Activated CD4-positive, alpha-beta T cell treated with anti-CD3 and anti-CD28 coated beads, Interleukin-2, Interleukin-4, amounts not matched to agents 100 ng/mL and 50 ng/mL, durations not matched to agents 16 hours and 8 hours (primary cell): ENCODE results near the gene EIF4G3.
A peak's percentile ranks its signal among the peaks of the same experiment; 100 is the strongest.
"Not testable (repeated sequence)": the region's sequence is repeated elsewhere in the genome, so short reads cannot be mapped to it uniquely, and the experiment has no call there.

Experiments
- DNase-seq: peaks from one replicate; pipeline ENCODE4 v3.0.0-alpha.2; 2020; ENCODE audit warnings: low spot score

Gene EIF4G3

DNA sequence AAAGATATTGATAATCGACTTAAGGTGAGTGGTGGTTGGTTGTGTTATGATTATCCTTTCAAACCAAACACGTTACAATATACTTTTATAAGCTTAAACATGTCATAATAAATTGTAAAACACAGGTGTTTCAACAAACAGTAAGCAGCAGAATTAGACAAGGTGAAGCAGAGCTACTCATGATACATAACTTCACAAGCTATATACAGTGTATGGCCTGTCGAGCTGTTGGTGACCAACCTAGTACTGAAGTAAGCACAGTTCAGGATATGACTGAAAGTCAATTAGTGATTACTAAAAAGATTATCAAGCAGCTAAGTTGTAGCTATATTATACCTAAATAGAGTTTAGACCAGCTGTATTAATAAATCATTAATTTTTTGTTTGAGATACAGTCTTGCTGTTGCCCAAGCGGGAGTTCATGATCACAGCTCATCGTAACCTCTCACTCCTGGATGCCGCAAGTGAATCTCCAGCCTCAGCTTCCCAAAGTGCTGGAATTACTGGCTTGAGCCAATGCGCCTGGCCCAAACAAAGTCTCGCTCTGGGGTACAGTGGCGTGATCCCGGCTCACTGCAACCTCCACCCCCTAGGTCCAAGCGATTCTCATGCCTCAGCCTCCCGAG lies 148.1 kb downstream of the EIF4G3 start:
- no peak for DNase-seq

DNA sequence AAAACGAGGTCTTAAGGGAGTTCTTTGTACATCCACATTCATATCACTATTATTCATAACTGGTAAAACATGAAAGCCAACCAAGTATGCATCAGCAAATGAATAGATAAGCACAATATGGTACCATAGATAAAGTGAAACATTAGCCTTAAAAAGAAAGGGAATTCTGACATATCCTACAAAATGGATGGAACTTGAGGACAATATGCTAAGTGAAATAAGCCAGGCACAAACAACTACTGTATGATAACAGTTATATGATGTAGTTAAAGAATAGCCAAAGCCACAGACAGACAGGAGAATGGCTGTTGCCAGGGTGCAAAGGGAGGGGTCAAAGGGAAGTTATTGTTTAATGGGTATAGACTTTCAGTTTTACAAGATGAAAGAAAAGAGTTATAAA lies 148.9 kb downstream of the EIF4G3 start:
- DNase-seq = no peak

DNA sequence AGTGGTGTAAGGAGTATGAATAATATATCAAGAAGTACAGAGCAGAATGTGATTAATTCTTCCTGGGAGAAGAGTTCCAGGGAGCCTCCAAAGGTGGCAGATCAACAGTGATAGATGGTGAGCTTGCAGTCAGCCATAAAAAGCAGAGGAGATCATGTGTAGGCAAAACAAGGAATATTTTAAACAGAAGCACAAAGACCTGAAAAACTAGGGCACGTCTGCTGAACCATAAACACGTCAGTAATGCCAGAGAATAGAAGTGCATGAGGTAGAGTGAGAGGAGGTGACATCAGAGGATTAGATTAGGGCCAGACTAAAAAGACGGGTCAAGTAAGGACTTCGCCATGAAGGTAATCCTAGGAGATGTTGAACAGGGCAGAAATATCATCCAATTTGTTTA lies 151.8 kb downstream of the EIF4G3 start:
- DNase-seq = no peak

DNA sequence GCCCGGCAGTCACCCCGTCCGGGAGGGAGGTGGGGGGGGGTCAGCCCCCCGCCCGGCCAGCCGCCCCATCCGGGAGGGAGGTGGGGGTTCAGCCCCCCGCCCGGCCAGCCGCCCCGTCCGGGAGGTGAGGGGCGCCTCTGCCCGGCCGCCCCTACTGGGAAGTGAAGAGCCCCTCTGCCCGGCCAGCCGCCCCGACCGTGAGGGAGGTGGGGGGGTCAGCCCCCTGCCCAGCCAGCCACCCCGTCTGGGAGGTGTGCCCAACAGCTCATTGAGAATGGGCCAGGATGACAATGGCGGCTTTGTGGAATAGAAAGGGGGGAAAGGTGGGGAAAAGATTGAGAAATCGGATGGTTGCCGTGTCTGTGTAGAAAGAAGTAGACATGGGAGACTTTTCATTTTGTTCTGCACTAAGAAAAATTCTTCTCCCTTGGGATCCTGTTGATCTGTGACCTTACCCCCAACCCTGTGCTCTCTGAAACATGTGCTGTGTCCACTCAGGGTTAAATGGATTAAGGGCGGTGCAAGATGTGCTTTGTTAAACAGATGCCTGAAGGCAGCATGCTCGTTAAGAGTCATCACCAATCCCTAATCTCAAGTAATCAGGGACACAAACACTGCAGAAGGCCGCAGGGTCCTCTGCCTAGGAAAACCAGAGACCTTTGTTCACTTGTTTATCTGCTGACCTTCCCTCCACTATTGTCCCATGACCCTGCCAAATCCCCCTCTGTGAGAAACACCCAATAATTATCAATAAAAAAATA lies 152.4 kb downstream of the EIF4G3 start:
- DNase-seq = not testable (repeated sequence)

DNA sequence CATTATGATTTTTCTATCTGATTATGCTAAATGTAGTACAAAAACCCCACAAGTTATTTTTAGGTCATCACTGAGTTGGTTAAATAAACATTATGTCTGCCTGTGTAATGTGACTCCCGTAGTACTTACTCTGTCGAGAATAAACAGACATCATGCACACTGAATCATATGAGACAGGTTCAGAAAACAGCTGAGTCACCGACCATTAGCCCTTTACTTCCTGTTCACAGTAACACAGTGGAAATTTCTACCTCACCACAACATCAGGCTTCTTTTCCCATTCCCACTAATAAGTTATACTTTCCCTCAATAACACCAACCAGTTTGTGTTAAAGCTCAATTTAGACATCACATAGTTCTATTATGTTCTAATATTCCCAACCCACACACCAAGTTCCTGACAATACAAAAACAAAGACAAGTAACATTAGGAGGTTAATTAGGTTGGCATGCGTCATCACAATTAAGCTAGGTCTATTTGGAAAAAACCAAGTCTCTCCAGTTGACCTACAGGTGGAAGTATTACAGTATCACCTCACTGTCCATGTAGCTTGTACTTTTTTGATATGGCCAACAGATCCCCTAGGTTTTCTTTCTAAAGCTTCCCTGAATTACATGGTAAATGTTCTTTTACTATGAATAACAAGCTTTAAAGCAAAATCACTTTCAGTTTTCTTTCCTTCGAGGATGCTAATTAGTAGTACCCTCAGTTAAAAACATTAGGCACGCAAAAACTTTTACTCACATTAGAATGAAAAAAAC lies 154.2 kb downstream of the EIF4G3 start:
- peak; percentile 78 for DNase-seq

DNA sequence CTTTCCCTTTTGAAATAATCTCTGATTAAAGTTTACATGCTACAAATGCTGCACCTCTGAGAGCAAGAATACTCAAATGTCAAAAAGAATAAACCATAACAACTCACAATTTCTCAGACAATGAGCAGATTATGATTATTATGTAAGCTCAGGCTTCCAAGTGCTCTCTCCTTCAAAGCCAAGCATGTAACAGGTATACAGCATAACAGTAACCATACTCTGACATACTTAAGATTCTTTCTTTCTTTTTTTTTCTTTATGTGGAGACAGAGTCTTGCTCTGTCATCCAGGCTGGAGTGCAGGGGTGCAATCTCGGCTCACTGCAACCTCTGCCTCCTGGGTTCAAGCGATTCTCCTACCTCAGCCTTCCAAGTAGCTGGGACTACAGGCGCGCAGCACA lies 155.4 kb downstream of the EIF4G3 start:
- DNase-seq = no peak

DNA sequence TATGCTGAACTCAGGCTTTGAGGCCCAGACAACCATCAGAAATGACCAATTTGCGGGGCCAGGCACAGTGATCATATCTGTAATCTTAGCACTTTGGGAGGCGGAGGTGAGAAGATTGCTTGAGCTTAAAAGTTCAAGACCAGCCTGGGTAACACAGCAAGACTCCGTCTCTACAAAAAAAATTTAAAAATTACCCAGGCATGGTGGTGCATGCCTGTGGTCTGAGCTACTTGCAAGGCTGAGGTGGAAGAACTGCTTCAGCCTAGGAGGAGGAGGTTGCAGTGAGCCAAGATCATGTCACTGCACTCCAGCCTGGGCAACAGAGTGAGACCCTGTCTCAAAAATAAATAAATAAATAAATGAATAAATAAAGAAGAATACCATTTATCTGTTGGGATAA lies 156.5 kb downstream of the EIF4G3 start:
- DNase-seq = no peak

DNA sequence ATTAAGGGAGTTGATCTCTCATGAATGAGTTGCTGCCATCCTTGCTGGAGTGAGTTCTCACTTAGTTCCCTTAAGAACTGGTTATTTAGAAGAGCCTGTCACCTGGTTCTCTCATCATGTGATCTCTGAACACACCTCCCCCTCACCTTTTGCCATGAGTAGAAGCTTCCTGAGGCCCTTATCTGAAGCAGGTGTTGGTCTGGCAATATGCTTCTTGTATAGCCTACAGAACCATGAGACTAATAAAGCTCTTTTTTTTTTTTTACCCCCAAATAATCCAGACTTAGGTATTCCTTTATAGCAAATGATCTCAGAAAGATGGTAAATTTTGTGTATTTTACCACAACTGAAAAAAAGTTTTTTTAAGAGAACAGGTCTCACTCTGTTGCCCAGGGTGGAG lies 158.0 kb downstream of the EIF4G3 start:
- no peak for DNase-seq

DNA sequence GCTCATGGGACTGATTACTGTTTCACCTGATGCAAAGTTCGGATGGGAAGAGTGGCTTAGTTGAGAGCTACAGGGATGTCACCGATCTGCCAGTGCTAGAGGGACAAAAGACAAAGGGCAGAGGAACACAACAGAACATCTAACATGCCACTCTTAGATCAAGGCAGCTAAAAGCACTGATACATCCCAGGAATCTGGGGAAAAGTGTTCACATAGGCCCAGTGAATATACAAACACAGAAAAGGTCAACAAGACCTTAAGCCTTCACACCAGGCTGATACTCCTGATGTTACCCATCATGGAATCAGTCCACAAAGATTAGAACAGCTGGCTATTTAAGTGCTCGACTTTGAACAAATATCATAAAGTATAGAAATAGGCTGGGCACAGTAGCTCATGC lies 163.2 kb downstream of the EIF4G3 start:
- DNase-seq = no peak

DNA sequence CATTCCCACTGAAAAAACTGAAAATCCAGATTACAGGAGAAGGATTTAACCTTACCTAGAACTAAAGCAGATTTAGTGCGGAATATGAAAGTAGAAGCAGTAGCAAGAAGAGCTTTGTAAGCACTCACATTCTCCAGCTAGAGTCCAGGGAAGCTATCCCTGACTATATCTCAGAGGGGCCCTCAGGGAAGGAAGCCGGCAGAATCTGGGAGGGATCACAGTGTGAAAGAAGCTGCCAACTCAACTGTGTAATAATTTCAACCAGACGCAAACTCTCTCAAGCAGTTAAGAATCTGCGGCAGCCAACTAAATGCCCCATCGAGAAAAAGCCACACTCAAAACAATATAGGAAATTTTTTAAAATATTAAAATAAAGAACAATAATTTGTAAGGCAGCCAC lies 163.8 kb downstream of the EIF4G3 start:
- no peak for DNase-seq

DNA sequence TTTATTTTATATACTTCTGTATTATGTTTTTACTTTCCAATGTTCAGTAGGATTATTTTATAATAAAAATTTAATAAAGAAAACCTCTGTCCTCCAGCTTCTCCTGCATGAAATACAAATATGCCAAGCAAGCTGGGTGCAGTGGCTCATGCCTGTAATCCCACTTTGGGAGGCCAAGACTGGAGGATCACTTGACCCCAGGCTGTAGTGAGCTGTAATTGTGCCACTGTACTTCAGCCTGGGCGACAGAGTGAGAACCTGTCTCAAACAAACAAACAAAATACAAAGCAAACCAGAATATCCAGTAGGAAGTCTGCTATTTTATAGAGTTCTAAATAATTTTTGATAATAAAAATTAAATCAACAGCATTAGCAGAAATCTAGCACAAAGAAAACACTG lies 168.8 kb downstream of the EIF4G3 start:
- DNase-seq = no peak

DNA sequence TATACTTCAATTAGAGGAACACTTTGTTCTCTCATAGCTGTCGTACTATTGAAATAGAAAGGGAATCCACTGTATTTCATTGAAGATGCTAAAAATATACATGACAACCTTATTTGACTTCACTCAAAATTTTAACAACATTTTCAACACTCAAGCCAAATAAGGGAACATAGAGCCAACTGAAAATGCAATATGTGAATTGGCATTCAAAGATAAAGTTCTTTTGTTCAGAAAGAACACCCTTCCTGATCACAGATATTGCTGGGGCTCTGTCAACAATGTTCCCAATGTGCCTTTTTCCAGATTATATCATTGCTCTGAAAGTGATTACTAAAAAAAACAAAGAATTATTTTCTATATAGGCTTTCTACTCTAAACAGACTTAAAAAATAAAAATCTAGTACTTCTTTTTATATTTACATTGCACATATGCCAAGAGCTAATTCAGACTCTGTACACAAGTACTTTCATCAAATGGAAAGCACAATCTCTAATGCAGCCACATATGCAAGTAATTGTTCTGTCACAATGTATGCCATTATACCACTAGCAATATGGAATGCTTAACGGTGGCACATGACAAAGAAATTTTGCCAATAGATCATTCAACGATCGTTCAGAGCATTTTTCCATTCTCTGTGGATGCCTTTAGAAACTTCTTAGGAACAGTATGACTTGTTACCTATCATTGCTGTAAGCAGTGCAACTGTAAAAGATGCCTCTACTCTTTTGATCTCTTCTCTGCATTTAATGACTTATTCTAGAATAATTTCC lies 171.0 kb downstream of the EIF4G3 start:
- DNase-seq = no peak

DNA sequence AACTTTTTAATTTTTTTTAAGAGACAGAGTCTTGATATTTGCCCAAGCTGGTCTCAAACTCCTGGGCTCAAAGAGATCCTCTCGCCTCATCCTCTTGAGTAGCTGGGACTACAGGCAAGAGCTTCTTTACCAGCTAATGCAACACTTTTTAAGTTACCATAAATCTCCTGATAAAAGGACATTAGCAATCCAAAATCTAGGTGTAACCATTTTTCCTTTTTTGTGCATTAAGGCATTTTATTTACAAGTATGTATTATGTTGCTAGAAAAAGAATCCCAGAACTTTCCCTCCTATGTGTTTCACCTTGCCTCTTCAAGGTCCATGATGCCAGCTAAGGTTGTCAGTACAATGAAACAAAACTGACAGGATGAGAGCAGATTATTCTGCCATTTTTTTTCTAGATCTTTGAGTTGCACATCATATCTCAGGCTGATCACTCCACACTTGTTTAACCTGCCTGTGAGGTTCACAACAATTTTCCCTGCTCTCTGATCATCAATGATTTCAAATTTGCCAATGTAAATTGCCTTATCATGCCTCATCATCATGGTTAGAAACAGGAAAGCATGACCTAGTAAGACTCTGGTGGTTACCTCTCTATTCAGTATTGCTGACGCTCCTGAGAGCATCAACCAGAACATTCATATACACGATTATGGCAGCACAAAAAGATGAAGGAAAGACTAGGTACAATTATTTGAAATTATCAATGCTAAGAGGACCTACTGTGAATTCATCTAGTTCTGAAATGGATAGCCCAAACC lies 173.2 kb downstream of the EIF4G3 start:
- no peak for DNase-seq

DNA sequence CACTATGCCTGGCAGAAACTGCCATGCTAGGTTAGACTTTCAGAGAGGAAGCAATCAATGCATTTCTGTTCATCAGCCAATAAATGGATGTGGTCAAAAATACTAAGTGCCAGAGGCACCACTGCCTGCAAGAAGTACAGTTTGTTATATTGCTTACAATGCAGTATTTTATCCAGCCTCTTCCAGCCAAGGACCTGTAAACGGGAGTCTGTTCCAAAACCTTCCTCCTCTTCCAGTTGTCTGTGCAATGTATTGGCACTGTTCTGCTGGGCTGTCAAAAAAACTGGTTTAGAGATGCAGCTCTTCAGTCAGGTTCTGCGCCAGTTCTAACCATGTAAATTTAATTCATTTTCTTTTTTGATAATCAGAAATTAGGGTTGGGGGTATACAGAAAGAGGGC lies 175.7 kb downstream of the EIF4G3 start:
- no peak for DNase-seq

DNA sequence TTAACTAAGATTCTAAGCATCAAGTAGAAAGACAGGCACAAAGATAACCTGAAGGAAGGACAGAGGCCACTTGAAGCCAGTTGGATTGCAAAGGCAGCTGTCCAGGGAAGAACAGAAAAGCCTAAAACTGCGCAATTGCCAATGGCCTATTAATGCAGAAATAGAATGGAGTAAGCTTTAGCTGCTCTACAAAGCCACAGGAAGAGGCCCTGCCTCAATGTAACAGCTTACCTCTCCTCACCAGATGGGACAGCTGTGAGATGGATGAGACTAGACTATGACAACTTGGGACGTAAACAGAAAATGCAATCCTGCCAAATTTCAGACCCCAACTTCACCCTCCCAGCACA lies 176.5 kb downstream of the EIF4G3 start:
- DNase-seq = no peak

DNA sequence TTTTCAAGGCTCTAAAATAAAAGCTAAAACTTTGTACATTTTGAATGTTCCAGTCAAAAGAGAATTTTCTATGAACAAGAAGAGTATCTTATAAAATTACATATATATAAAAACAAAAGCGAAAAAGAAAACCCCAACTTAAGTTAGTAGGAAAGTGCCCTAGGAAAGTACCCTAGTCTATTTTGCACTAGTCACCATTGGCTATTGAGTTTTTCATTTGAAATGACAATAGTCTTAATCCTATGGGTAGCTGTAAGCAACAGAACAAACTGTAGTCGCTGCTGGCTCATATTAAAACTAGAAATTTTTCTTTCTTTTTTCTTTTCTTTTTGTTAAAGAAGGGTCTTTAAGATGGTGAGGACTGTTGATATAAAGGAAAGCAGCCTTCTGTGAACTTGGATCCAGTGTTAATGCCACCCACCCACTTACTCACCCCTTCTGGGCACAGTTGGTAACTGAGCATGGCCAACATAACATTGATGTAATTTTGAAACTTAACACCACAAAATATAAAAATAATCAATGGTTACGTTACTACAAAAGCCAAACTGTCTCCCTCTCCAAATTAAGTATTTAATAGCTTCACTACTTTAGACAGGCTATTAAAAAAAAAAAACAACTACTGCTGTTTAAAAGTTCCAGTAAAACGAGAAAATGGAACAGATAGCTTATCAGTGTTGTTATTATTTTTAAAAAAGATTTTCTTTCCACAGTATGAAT lies 177.0 kb downstream of the EIF4G3 start:
- DNase-seq = no peak

DNA sequence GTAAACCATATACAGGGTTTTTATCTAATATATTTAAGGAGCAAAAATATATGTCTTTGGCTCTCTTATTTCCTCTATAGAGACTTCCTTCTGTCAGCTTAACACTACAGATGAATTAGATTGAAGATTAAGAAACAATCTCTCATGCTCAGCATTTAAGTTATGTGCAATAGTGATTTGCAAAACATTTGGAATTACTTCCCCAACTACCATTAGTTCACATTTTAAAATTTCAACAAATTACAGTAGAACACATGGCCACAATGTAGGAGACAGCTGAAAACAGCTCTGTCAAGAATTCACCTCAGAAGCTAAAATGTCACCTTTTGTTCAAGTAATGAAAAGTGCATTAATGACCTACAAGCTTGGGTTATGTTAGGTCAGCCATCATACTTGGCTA lies 177.9 kb downstream of the EIF4G3 start:
- no peak for DNase-seq

DNA sequence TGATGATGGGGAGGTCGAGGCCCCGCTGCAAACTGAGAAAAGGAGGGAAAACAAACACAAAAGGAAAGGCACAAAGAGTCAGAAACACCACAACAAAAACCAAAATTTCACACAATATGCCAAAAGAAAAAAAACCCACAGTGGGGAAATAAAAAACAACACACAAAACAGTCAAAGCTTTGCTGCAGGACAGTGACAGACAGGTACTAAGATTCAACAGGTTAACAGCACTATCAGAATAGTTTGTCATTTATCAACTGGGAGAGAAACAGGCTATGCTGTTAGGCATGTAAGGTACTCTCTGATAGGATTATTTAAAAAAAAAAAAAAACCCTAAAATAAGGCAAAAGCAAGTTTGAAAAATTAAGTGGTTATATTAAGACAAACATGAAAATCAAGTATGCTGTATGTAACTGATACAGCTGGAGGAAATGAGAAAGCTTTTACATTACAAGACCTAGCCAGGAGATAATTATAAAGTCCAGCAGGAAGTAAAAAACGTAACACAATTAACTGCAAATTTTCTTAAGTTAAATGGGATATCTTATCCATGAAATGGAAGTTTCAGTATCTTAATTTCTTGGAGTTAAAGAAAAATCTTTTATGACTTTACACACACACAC lies 179.0 kb downstream of the EIF4G3 start:
- no peak for DNase-seq

DNA sequence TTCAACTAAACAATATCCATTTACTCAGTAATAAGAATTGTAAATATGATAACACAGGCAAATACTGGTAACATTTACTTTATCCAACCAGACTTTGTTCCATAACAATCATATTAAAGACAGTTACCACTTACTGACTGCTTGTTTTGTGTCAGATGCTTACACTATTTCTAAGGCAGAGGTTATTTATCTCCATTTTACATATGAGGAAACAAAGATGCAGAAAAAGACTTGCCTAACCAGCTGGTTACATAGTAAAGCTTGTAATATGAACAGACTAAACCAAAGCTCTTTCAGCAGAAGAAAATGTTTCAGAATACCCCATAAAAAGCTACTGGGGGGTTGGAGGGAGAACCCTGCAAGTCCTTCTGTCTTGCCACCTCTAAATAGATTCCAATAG lies 180.1 kb downstream of the EIF4G3 start:
- no peak for DNase-seq

DNA sequence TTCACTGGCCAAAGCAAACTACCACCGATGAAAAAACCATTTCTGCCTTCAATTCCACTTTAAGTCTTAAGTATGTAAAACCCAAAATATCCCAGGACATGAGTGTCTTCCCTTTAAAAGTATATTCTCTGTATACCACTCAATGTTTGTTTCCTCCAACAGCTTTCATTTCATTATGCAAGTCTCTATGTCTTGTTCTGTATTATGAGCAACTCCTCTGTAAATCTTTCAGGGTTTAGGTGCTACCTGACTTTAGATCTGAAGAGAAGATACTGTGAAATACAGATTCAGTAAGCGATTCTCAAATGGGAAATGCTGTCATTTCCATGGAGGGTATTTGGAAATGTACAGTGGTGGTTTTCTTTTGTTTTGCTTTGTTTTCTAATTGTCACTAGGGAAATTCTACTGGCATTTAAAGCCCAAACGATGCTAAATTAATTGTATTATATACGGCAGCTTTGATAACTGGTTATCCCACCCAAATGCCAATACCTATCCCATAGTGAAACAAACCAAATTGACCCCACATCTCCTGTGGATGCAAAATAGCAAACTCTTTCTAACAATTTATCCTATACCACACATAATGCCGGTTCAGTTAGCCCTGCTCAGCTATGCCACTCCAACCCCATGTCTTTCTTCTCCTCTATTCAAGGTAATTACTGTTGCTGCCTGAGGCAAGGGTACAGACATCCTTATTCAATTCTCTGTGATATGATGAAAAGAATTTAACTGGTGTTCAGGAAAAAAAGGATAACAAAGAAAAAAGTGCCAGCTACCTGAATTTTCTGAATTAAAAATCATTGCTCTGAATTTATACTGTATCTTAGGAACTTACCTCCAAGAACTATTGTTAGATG lies 182.8 kb downstream of the EIF4G3 start:
- DNase-seq = no peak
